ENCODE measurements around the gene SEMA7A. TPM values are rescaled to one million over a fixed set of nuclear protein-coding genes. Genes with fewer than 3 reads are reported as not detected.

SEMA7A gene
- total and polyA plus RNA-seq, 8 donors, result 4.5 to 7.8 (median 5.9) TPM

- peak; percentile 58 for ATAC-seq
- peak in 2 of 4 donors; percentile 69 to 79 for DNase-seq
- intact Hi-C loops (cut with DNase I), result loop anchor here (5.0 kb wide), 1 partner anchor 52 kb away; no protein-coding TSS in a partner anchor
- H3K27ac ChIP-seq, result peak overlapping the region; percentile 76 to 78
- no peaks in the 10 kb centered on the region for H3K27me3 ChIP-seq
- no peaks in the 10 kb centered on the region for H3K36me3 ChIP-seq
- H3K4me3 ChIP-seq, result no peak overlapping the region
- peaks cover 0 to 38% of the 10 kb centered on the region in 2 donors for H3K4me1 ChIP-seq
- no peaks in the 10 kb centered on the region for H3K9me3 ChIP-seq
- TF ChIP-seq CTCF (IDR thresholded peaks at IDR 0.05), result no peak
Measured at GRCh38 chr15:74384881-74385643, 48.7 kb downstream of the SEMA7A start.

- Histone ChIP-seq H3K4me3 (no peak overlapping the region), H3K9me3 (no peaks in the 10 kb centered on the region), H3K27me3 (no peaks in the 10 kb centered on the region), H3K36me3 (no peaks in the 10 kb centered on the region), H3K27ac (peak overlapping the region; percentile 76 to 78), H3K4me1 (peaks cover 0 to 36% of the 10 kb centered on the region in 2 donors)
- ATAC-seq (no peak), DNase-seq (no peak)
- no peak for TF ChIP-seq CTCF (IDR thresholded peaks at IDR 0.05)
- intact Hi-C loops (cut with DNase I), result loop anchor here (5.0 kb wide), 1 partner anchor 53 kb away; no protein-coding TSS in a partner anchor
Measured at GRCh38 chr15:74384566-74384880, 49.2 kb downstream of the SEMA7A start.

GRCh38 chr15:74383695-74384565 lies 49.8 kb downstream of the SEMA7A start:
- Histone ChIP-seq H3K36me3 (no peaks in the 10 kb centered on the region), H3K4me1 (peaks cover 0 to 36% of the 10 kb centered on the region in 2 donors), H3K27me3 (no peaks in the 10 kb centered on the region), H3K27ac (no peak overlapping the region), H3K9me3 (no peaks in the 10 kb centered on the region), H3K4me3 (no peak overlapping the region)
- ATAC-seq (no peak), DNase-seq (peak in 1 of 4 donors; percentile 51)
- intact Hi-C loops (cut with DNase I), result loop anchor here (5.0 kb wide), 1 partner anchor 53 kb away; no protein-coding TSS in a partner anchor
- no peak for TF ChIP-seq CTCF (IDR thresholded peaks at IDR 0.05)

- no peaks in the 10 kb centered on the region for H3K36me3 ChIP-seq
- no peak for ATAC-seq
- no peak for TF ChIP-seq CTCF (IDR thresholded peaks at IDR 0.05)
- no peak overlapping the region for H3K27ac ChIP-seq
- intact Hi-C loops (cut with DNase I), result loop anchor here (5.0 kb wide), 1 partner anchor 54 kb away; no protein-coding TSS in a partner anchor
- no peak overlapping the region for H3K4me3 ChIP-seq
- DNase-seq, result no peak
- H3K9me3 ChIP-seq, result no peaks in the 10 kb centered on the region
- H3K27me3 ChIP-seq, result no peaks in the 10 kb centered on the region
- peaks cover 0 to 36% of the 10 kb centered on the region in 2 donors for H3K4me1 ChIP-seq
Measured at GRCh38 chr15:74383286-74383685, 50.5 kb downstream of the SEMA7A start.
